K562 (cell line): Measurements from ENCODE around the gene TMEM184A. TPM values are rescaled to one million over a fixed set of nuclear protein-coding genes. Genes with fewer than 3 reads are reported as not detected.

ENCODE experiments used
- CBX5 ChIP-seq: IDR thresholded peaks from 2 replicates; pipeline ENCODE4 v1.6.1; 2014; ENCODE audit warnings: low read depth, borderline replicate concordance
- CTCFL ChIP-seq: IDR thresholded peaks from 2 replicates; pipeline ENCODE4 v1.6.1; 2011; ENCODE audit warnings: borderline replicate concordance, low read depth, mild to moderate bottlenecking, moderate library complexity, low read length; ENCODE audit not compliant: insufficient read depth, poor library complexity, severe bottlenecking
- ETV5 ChIP-seq: sonication (generic); formaldehyde crosslinking; IDR thresholded peaks from 2 replicates; pipeline ENCODE4 v1.4.0; 2020; ENCODE audit warnings: low read depth, mild to moderate bottlenecking, missing genetic modification reagents
- ETV6 ChIP-seq, 3 experiments: fragments of 150-350 bp in 1 of 3; sonication (generic) in 1 of 3; formaldehyde crosslinking in 1 of 3; IDR thresholded peaks; 2 replicates each; pipeline versions ENCODE4 v1.6.1 to v1.8.0; 2014 to 2022; ENCODE audit warnings: borderline replicate concordance in 2 of 3, low read depth in 2 of 3, antibody characterized with exemption in 1 of 3, low read length in 1 of 3, mild to moderate bottlenecking in 1 of 3, missing genetic modification reagents in 1 of 3
- GABPA ChIP-seq: fragments of 200-800 bp; sonication (Bioruptor generic); conservative IDR thresholded peaks from 2 replicates; pipeline ENCODE4 v1.6.1; 2016; ENCODE audit warnings: low read depth, missing genetic modification characterization, missing compliant biosample characterization
- IRF1 ChIP-seq: sonication (generic); formaldehyde crosslinking; IDR thresholded peaks from 2 replicates; pipeline ENCODE4 v1.8.0; 2022; ENCODE audit warnings: missing genetic modification reagents, mild to moderate bottlenecking, borderline replicate concordance
- MAX ChIP-seq: sonication (generic); formaldehyde crosslinking; IDR thresholded peaks from 2 replicates; pipeline ENCODE4 v1.9.0; 2022; ENCODE audit warnings: mild to moderate bottlenecking, missing genetic modification reagents
- MAZ ChIP-seq, 2 experiments: fragments of 450-650 bp in 1 of 2; sonication (generic) in 1 of 2; formaldehyde crosslinking; IDR thresholded peaks in 1 of 2; conservative IDR thresholded peaks in 1 of 2; 2 replicates each; pipeline versions ENCODE4 v1.4.0 to v1.5.0; 2020; ENCODE audit warnings: mild to moderate bottlenecking in 1 of 2, missing genetic modification reagents in 1 of 2
- NR2C2 ChIP-seq, 2 experiments: fragments of 200-800 bp in 1 of 2; sonication (Bioruptor generic) in 1 of 2; sonication (generic) in 1 of 2; formaldehyde crosslinking in 1 of 2; IDR thresholded peaks; 2 replicates each; pipeline versions ENCODE4 v1.6.1 to v1.8.0; 2016 to 2022; ENCODE audit warnings: mild to moderate bottlenecking in 1 of 2, missing compliant biosample characterization in 1 of 2, missing genetic modification characterization in 1 of 2, missing genetic modification reagents in 1 of 2
- SMAD4 ChIP-seq: fragments of 250-450 bp; sonication (Bioruptor Pico); conservative IDR thresholded peaks from 2 replicates; pipeline ENCODE4 v1.8.0; 2021; ENCODE audit warnings: inconsistent platforms, mild to moderate bottlenecking, moderate library complexity
- STAG1 ChIP-seq: sonication (generic); formaldehyde crosslinking; IDR thresholded peaks from 2 replicates; pipeline ENCODE4 v1.5.0; 2020; ENCODE audit warnings: missing genetic modification reagents, borderline replicate concordance
- TBP ChIP-seq: optimal IDR thresholded peaks from 2 replicates; pipeline ENCODE3; 2011; ENCODE audit warnings: low read depth, low read length, improper control_type of control experiment
- ZNF41 ChIP-seq: fragments of 250-450 bp; sonication (Bioruptor Pico); conservative IDR thresholded peaks from 2 replicates; pipeline ENCODE4 v1.4.0; 2020; ENCODE audit warnings: mild to moderate bottlenecking
- polyA plus RNA-seq, 8 experiments: library from polyadenylated mRNA; depleted of rRNA in 4 of 8; stranded (reverse) in 5 of 8; unstranded in 3 of 8; fragments of >200 nt; fragmentation: Nextera tagmentation in 2 of 8; fragmentation: Illumina TruSeq in 1 of 8; extraction: Ambion mirVana in 2 of 8; extraction: Trizol in 1 of 8; gene quantifications; 2 replicates each; pipeline versions ENCODE4 v1.2.1 to v1.2.3, GENCODE V29; 2011 to 2014; ENCODE audit warnings: inconsistent platforms in 1 of 8, missing spikeins in 1 of 8
- total RNA-seq, 7 experiments: library from RNA; depleted of rRNA in 6 of 7; stranded (reverse); fragments of >200 nt in 6 of 7; fragmentation: Illumina TruSeq in 2 of 7; extraction: Trizol in 2 of 7; gene quantifications; 2 replicates each; pipeline versions ENCODE4 v1.2.1 to v1.2.3, GENCODE V29; 2011 to 2021; ENCODE audit warnings: low replicate concordance in 1 of 7
- TF ChIP-seq, protein P1 (sequence below): sonication (generic); formaldehyde crosslinking; IDR thresholded peaks from 2 replicates; pipeline ENCODE4 v1.8.1; 2023; ENCODE audit warnings: mild to moderate bottlenecking, missing genetic modification reagents, moderate library complexity
- TF ChIP-seq, protein P2 (sequence below): fragments of 450-650 bp; formaldehyde crosslinking; IDR thresholded peaks from 2 replicates; pipeline ENCODE4 v1.4.0; 2020; ENCODE audit warnings: mild to moderate bottlenecking, moderate library complexity
- TF ChIP-seq, protein P3 (sequence below): fragments of 450-650 bp; formaldehyde crosslinking; IDR thresholded peaks from 2 replicates; pipeline ENCODE4 v1.4.0; 2020; ENCODE audit warnings: mild to moderate bottlenecking, moderate library complexity

The TMEM184A gene
- total and polyA plus RNA-seq, 9 of the 15 experiments (the other 6 are each of a cell fraction or from before 2014, with no cell fraction given): 0.10 to 0.18 (median 0.11) TPM; not detected in 6

GRCh38 chr7:1503816-1504775 lies 51.9 kb downstream of the TMEM184A start, which contains the start of gene INTS1 (continued):
- TF ChIP-seq, protein P1, sequence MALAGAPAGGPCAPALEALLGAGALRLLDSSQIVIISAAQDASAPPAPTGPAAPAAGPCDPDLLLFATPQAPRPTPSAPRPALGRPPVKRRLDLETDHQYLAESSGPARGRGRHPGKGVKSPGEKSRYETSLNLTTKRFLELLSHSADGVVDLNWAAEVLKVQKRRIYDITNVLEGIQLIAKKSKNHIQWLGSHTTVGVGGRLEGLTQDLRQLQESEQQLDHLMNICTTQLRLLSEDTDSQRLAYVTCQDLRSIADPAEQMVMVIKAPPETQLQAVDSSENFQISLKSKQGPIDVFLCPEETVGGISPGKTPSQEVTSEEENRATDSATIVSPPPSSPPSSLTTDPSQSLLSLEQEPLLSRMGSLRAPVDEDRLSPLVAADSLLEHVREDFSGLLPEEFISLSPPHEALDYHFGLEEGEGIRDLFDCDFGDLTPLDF (CRISPR knock-in tag): peak; percentile 89
- TF ChIP-seq SMAD4 (CRISPR knock-in tag) (peak; percentile 86), CBX5 (no peak), MAX (CRISPR knock-in tag) (peak; percentile 70), NR2C2 (CRISPR knock-in tag; IDR thresholded peaks at IDR 0.05) (peak; percentile 96), NR2C2 (tag; IDR thresholded peaks at IDR 0.05) (peak; percentile 100), MAZ (CRISPR knock-in tag; conservative IDR thresholded peaks at IDR 0.05 in 1 of 2, IDR thresholded peaks at IDR 0.05 in 1 of 2) (peak; percentile 41 to 78), ETV6 (IDR thresholded peaks at IDR 0.05; ENCODE audit: borderline replicate concordance in 1 of 2, low read depth in 2 of 2, low read length in 1 of 2) (peak; percentile 61 to 75; a peak in 1 of 4 replicates), ETV6 (CRISPR knock-in tag; IDR thresholded peaks at IDR 0.05; ENCODE audit: borderline replicate concordance) (no peak), CTCFL (peak; percentile 94), ETV5 (peak; percentile 88), ZNF41 (no peak), TBP (peak; percentile 77), STAG1 (CRISPR knock-in tag) (peak; percentile 39; the same call in 1 of the 2 replicates), IRF1 (CRISPR knock-in tag) (no peak), GABPA (tag) (peak; percentile 99)
- TF ChIP-seq, protein P2, sequence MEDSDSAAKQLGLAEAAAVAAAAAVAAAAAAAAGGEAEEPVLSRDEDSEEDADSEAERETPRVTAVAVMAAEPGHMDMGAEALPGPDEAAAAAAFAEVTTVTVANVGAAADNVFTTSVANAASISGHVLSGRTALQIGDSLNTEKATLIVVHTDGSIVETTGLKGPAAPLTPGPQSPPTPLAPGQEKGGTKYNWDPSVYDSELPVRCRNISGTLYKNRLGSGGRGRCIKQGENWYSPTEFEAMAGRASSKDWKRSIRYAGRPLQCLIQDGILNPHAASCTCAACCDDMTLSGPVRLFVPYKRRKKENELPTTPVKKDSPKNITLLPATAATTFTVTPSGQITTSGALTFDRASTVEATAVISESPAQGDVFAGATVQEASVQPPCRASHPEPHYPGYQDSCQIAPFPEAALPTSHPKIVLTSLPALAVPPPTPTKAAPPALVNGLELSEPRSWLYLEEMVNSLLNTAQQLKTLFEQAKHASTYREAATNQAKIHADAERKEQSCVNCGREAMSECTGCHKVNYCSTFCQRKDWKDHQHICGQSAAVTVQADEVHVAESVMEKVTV: 0 out of 2 replicates have a peak, but pooled peaks have one; percentile 22
- TF ChIP-seq, protein P3, sequence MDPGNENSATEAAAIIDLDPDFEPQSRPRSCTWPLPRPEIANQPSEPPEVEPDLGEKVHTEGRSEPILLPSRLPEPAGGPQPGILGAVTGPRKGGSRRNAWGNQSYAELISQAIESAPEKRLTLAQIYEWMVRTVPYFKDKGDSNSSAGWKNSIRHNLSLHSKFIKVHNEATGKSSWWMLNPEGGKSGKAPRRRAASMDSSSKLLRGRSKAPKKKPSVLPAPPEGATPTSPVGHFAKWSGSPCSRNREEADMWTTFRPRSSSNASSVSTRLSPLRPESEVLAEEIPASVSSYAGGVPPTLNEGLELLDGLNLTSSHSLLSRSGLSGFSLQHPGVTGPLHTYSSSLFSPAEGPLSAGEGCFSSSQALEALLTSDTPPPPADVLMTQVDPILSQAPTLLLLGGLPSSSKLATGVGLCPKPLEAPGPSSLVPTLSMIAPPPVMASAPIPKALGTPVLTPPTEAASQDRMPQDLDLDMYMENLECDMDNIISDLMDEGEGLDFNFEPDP (CRISPR knock-in tag): no peak
